ENCODE results near the gene SLC1A5. TPM values are rescaled to one million over a fixed set of nuclear protein-coding genes. Genes with fewer than 3 reads are reported as not detected.
A peak's percentile ranks its signal among the peaks of the same experiment; 100 is the strongest.

Gene SLC1A5
- total and polyA plus RNA-seq, 2 experiments from 2014 or later, result 103 to 272 TPM

GRCh38 chr19:46742926-46743480 lies 45.4 kb downstream of the SLC1A5 start:
- Mint-ChIP-seq H3K9me3 (no peaks in the 10 kb centered on the region; the same call in 1 of the 3 replicates), H3K4me3 (peak overlapping the region; percentile 7; the same call in 1 of the 3 replicates)
- no peak for TF ChIP-seq STAT1 (IDR thresholded peaks at IDR 0.05; ENCODE audit: unreplicated experiment)
- no peak for TF ChIP-seq REST (IDR thresholded peaks at IDR 0.05; ENCODE audit: unreplicated experiment)
- TF ChIP-seq ETS1 (IDR thresholded peaks at IDR 0.05), result no peak
- TF ChIP-seq EZH2 (IDR thresholded peaks at IDR 0.05; ENCODE audit: low read depth, unreplicated experiment), result no peak
- TF ChIP-seq ZNF462 (CRISPR knock-in tag; IDR thresholded peaks at IDR 0.05), result no peak

More at GRCh38 chr19:46742926-46743480, 45.4 kb downstream of the SLC1A5 start:
- Histone ChIP-seq H4K20me1 (replicated peaks; ENCODE audit: insufficient read depth) (peaks cover 69% of the 10 kb centered on the region), H3K79me2 (replicated peaks; ENCODE audit: insufficient read depth) (peaks cover 78% of the 10 kb centered on the region), H3K27me3 (ENCODE audit: insufficient read depth) (no peaks in the 10 kb centered on the region), H3F3A (replicated peaks; ENCODE audit: low read depth) (0 out of 2 replicates have a peak, but pooled peaks cover 6% of the 10 kb centered on the region), H3K36me3 (ENCODE audit: insufficient read depth) (peaks cover 4% of the 10 kb centered on the region; the same call in 1 of the 2 replicates), H3K9me2 (ENCODE audit: insufficient read depth) (no peaks in the 10 kb centered on the region), H3K27ac (ENCODE audit: low read depth) (no peak overlapping the region), H3K4me2 (no peak overlapping the region), H2AFZ (no peak overlapping the region), H3K4me1 (ENCODE audit: insufficient read depth) (peaks cover 7% of the 10 kb centered on the region; the same call in 1 of the 2 replicates), H3K4me3 (no peak overlapping the region)
- H3K4me1 Mint-ChIP-seq, result peaks cover 50% of the 10 kb centered on the region
- DNase-seq (ENCODE audit: low spot score) (no peak), ATAC-seq (no peak)
- peaks cover 23% of the 10 kb centered on the region for H3K27me3 Mint-ChIP-seq (ENCODE audit: insufficient read depth, low read depth, poor library complexity)
- peaks cover 28% of the 10 kb centered on the region for H3K36me3 Mint-ChIP-seq (ENCODE audit: low read depth)
- H3K27ac Mint-ChIP-seq, result no peak overlapping the region
